ENCODE data around the gene RSPH1. TPM values are rescaled to one million over a fixed set of nuclear protein-coding genes. Genes with fewer than 3 reads are reported as not detected.

Gene RSPH1
- total RNA-seq, 6 donors from 2014 or later: 0.46 to 68.4 (median 13.4) TPM

DNA sequence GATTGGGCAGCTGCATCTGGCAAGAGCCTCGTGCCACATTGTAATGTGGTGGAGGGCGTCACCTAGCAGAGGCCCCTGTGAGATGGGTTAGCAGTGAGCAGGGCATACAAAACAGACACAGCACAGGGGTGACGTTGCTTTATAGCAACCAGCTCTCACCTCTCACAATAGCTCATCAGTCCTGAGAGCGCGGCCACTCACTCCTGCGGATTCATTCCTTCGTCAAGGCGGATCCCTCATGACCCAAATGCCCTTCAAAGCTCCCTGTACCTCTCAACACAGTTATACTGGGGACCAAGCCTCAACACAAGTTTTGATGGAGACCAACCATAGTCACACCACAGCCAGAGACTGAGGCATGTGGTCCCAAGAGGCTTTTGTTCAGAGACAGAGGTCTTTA is 40.6 kb upstream of the RSPH1 start:
- WGBS, 2 donors: 86 to 96% methylated on average over 8 of the region's 8 CpGs
- H3K4me1 ChIP-seq: peaks cover 12 to 31% (median 21%) of the 10 kb centered on the region in 4 donors
- peaks cover 0 to 54% (median 21%) of the 10 kb centered on the region in 4 donors for H3K36me3 ChIP-seq
- ATAC-seq (ENCODE audit: low FRiP score in 2 of 2) (no peak), DNase-seq (peak in 1 of 2 donors; percentile 12)
- H3K9me3 ChIP-seq: no peaks in the 10 kb centered on the region
- no peak overlapping the region for H3K27ac ChIP-seq
- no peaks in the 10 kb centered on the region for H3K27me3 ChIP-seq
- TF ChIP-seq EP300 (IDR thresholded peaks at IDR 0.05) (no peak), POLR2AphosphoS5 (IDR thresholded peaks at IDR 0.05) (no peak), POLR2A (IDR thresholded peaks at IDR 0.05) (no peak), CTCF (IDR thresholded peaks at IDR 0.05) (no peak)
- no peak overlapping the region for H3K4me3 ChIP-seq

- no peak for TF ChIP-seq POLR2A (IDR thresholded peaks at IDR 0.05)
- TF ChIP-seq EP300 (IDR thresholded peaks at IDR 0.05): no peak
- no peak for TF ChIP-seq CTCF (IDR thresholded peaks at IDR 0.05)
- TF ChIP-seq POLR2AphosphoS5 (IDR thresholded peaks at IDR 0.05): no peak
- Histone ChIP-seq H3K27ac (peak overlapping the region in 1 of 4 donors; percentile 13), H3K9me3 (no peaks in the 10 kb centered on the region), H3K4me3 (no peak overlapping the region), H3K4me1 (peaks cover 21 to 40% (median 29%) of the 10 kb centered on the region in 4 donors), H3K27me3 (no peaks in the 10 kb centered on the region), H3K36me3 (peaks cover 0 to 45% (median 20%) of the 10 kb centered on the region in 4 donors)
- WGBS, 2 donors: 65 to 87% methylated on average over 11 to 17 of the region's 17 CpGs
- no peak for ATAC-seq (ENCODE audit: low FRiP score in 2 of 2)
- DNase-seq: no peak
Observed at GRCh38 chr21:42535602-42536171, 39.7 kb upstream of the RSPH1 start.

GRCh38 chr21:42534421-42535378 is 38.7 kb upstream of the RSPH1 start:
- ATAC-seq (ENCODE audit: low FRiP score in 2 of 2): peak; percentile 17 to 75
- WGBS, 2 donors: 70 to 86% methylated on average over 21 to 28 of the region's 28 CpGs
- H3K27me3 ChIP-seq: no peaks in the 10 kb centered on the region
- peaks cover 0 to 43% (median 19%) of the 10 kb centered on the region in 4 donors for H3K36me3 ChIP-seq
- TF ChIP-seq POLR2A (IDR thresholded peaks at IDR 0.05) (peak in 1 of 4 donors; percentile 73), POLR2AphosphoS5 (IDR thresholded peaks at IDR 0.05) (no peak), EP300 (IDR thresholded peaks at IDR 0.05) (no peak), CTCF (IDR thresholded peaks at IDR 0.05) (no peak)
- DNase-seq: peak in 1 of 2 donors; percentile 48
- peak overlapping the region in 2 of 4 donors; percentile 35 to 59 for H3K27ac ChIP-seq
- H3K9me3 ChIP-seq: no peaks in the 10 kb centered on the region
- peak overlapping the region in 2 of 4 donors; percentile 11 for H3K4me3 ChIP-seq
- peaks cover 23 to 42% (median 30%) of the 10 kb centered on the region in 4 donors for H3K4me1 ChIP-seq

- TF ChIP-seq EP300 (IDR thresholded peaks at IDR 0.05) (no peak), CTCF (IDR thresholded peaks at IDR 0.05) (no peak), POLR2AphosphoS5 (IDR thresholded peaks at IDR 0.05) (no peak), POLR2A (IDR thresholded peaks at IDR 0.05) (no peak)
- Histone ChIP-seq H3K27ac (peak overlapping the region in 2 of 4 donors; percentile 35 to 59), H3K4me1 (peaks cover 23 to 42% (median 30%) of the 10 kb centered on the region in 4 donors)
Observed at GRCh38 chr21:42533963-42534355, 37.9 kb upstream of the RSPH1 start.

More at GRCh38 chr21:42533963-42534355, 37.9 kb upstream of the RSPH1 start:
- Histone ChIP-seq H3K4me3 (peak overlapping the region in 2 of 4 donors; percentile 11), H3K27me3 (no peaks in the 10 kb centered on the region), H3K36me3 (peaks cover 0 to 37% (median 16%) of the 10 kb centered on the region in 4 donors), H3K9me3 (no peaks in the 10 kb centered on the region)
- 73 to 85% methylated on average over 4 of the region's 4 CpGs for WGBS, 2 donors
- ATAC-seq (ENCODE audit: low FRiP score in 2 of 2) (no peak), DNase-seq (no peak)

Measured in upper lobe of left lung (tissue), 6 donors.